Measurements from ENCODE around the gene OLFML1. TPM values are rescaled to one million over a fixed set of nuclear protein-coding genes. Genes with fewer than 3 reads are reported as not detected.

The OLFML1 gene
- total RNA-seq, 4 donors from 2014 or later, result 3.4 to 10.2 (median 7.6) TPM

- WGBS, 2 donors (ENCODE audit: low coverage in 1 of 2), result 63 to 100% methylated on average over 1 to 2 of the region's 4 CpGs
- no peak overlapping the region for H3K4me3 ChIP-seq
- H3K9me3 ChIP-seq, result no peaks in the 10 kb centered on the region
- no peaks in the 10 kb centered on the region for H3K4me1 ChIP-seq
- ATAC-seq, result peak; percentile 72
- H3K36me3 ChIP-seq, result no peaks in the 10 kb centered on the region
- TF ChIP-seq POLR2AphosphoS5 (IDR thresholded peaks at IDR 0.05), result no peak
- no peak for TF ChIP-seq EP300 (IDR thresholded peaks at IDR 0.05)
- TF ChIP-seq, protein P1, sequence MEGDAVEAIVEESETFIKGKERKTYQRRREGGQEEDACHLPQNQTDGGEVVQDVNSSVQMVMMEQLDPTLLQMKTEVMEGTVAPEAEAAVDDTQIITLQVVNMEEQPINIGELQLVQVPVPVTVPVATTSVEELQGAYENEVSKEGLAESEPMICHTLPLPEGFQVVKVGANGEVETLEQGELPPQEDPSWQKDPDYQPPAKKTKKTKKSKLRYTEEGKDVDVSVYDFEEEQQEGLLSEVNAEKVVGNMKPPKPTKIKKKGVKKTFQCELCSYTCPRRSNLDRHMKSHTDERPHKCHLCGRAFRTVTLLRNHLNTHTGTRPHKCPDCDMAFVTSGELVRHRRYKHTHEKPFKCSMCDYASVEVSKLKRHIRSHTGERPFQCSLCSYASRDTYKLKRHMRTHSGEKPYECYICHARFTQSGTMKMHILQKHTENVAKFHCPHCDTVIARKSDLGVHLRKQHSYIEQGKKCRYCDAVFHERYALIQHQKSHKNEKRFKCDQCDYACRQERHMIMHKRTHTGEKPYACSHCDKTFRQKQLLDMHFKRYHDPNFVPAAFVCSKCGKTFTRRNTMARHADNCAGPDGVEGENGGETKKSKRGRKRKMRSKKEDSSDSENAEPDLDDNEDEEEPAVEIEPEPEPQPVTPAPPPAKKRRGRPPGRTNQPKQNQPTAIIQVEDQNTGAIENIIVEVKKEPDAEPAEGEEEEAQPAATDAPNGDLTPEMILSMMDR (IDR thresholded peaks at IDR 0.05), result no peak
- TF ChIP-seq POLR2A (IDR thresholded peaks at IDR 0.05), result no peak
- H3K27ac ChIP-seq, result no peak overlapping the region
- H3K27me3 ChIP-seq, result no peaks in the 10 kb centered on the region
Observed at GRCh38 chr11:7495882-7496551, 10.7 kb downstream of the OLFML1 start.

DNA sequence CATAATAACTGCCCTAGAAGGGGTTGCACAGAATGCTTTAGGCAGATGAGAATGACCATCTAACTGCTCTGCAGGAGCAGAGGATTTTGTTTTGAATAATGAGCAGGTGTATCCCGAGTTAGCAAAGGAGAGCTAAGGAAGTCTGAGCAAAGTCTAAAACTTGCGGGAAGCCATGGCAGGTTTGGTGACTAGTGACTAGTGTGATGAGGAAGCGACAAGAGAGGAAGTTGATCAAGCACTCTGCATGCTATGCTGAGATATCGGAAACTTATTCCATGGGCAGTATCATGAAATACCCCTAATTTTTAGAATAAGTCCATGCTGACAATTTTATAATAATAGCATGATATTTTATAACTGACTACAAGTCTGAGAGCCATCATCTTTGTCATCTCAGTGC lies 12.9 kb downstream of the OLFML1 start:
- H3K36me3 ChIP-seq, result no peaks in the 10 kb centered on the region
- no peak for ATAC-seq
- TF ChIP-seq POLR2A (IDR thresholded peaks at IDR 0.05), result no peak
- TF ChIP-seq, protein P1 (IDR thresholded peaks at IDR 0.05), result no peak
- no peak for TF ChIP-seq EP300 (IDR thresholded peaks at IDR 0.05)
- TF ChIP-seq POLR2AphosphoS5 (IDR thresholded peaks at IDR 0.05), result no peak
- no peak overlapping the region for H3K4me3 ChIP-seq
- no peak overlapping the region for H3K27ac ChIP-seq
- H3K9me3 ChIP-seq, result no peaks in the 10 kb centered on the region
- no peaks in the 10 kb centered on the region for H3K4me1 ChIP-seq
- 81 to 89% methylated on average over 4 of the region's 4 CpGs for WGBS, 2 donors (ENCODE audit: low coverage in 1 of 2)
- no peaks in the 10 kb centered on the region for H3K27me3 ChIP-seq

DNA sequence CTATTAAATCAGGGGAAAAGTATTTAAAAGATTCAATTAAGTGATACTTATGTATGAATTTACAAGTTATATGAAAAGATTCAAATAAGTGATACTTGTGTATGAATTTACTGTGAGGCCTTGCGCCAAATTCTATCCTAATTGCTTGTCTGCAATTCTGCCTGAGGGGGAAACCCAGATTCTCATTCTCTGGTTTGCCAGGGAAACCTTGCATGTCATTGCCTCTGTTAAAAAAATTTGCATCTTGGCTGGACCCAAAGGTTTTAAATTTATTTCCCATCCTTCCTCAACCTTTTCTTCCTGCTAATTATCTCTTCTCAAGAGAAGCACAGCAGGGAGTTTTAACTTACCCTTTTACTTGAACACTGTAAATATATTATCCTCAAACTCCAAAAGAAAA lies 13.8 kb downstream of the OLFML1 start:
- no peaks in the 10 kb centered on the region for H3K9me3 ChIP-seq
- no peak overlapping the region for H3K4me3 ChIP-seq
- 100% methylated on average over 1 of the region's 1 CpG for whole genome bisulfite sequencing, 2 donors (ENCODE audit: low coverage in 1 of 2)
- no peak overlapping the region for H3K27ac ChIP-seq
- H3K4me1 ChIP-seq, result no peaks in the 10 kb centered on the region
- H3K27me3 ChIP-seq, result no peaks in the 10 kb centered on the region
- TF ChIP-seq EP300 (IDR thresholded peaks at IDR 0.05) (no peak), POLR2A (IDR thresholded peaks at IDR 0.05) (no peak), POLR2AphosphoS5 (IDR thresholded peaks at IDR 0.05) (no peak)
- TF ChIP-seq, protein P1 (IDR thresholded peaks at IDR 0.05), result no peak
- no peak for ATAC-seq
- H3K36me3 ChIP-seq, result no peaks in the 10 kb centered on the region

- 74 to 100% methylated on average over 2 to 3 of the region's 3 CpGs for WGBS, 2 donors (ENCODE audit: low coverage in 1 of 2)
- no peaks in the 10 kb centered on the region for H3K9me3 ChIP-seq
Observed at GRCh38 chr11:7500251-7500650, 14.9 kb downstream of the OLFML1 start.

More at GRCh38 chr11:7500251-7500650, 14.9 kb downstream of the OLFML1 start:
- no peak overlapping the region for H3K4me3 ChIP-seq
- peaks cover 0 to 3% of the 10 kb centered on the region in 2 donors for H3K36me3 ChIP-seq
- ATAC-seq, result no peak
- no peak overlapping the region for H3K27ac ChIP-seq
- no peaks in the 10 kb centered on the region for H3K27me3 ChIP-seq
- TF ChIP-seq, protein P1 (IDR thresholded peaks at IDR 0.05), result no peak
- TF ChIP-seq POLR2AphosphoS5 (IDR thresholded peaks at IDR 0.05) (no peak), POLR2A (IDR thresholded peaks at IDR 0.05) (no peak), EP300 (IDR thresholded peaks at IDR 0.05) (no peak)
- no peaks in the 10 kb centered on the region for H3K4me1 ChIP-seq
